Natural killer cell (primary cell): ENCODE measurements around the gene PRR23E. TPM values are rescaled to one million over a fixed set of nuclear protein-coding genes. Genes with fewer than 3 reads are reported as not detected.

ENCODE experiments used
- ATAC-seq, 3 donors: fragments of 150-1000 bp in 2 of 3; fragments of 200-7000 bp in 1 of 3; cut with Tn5 transposase; 1 replicate in 1 of 3; 2 replicates in 2 of 3; pipeline ENCODE4 v1.10.0; 2021; ENCODE audit warnings: mild to moderate bottlenecking in 2 of 3, moderate library complexity in 2 of 3
- DNase-seq, 2 donors: peaks; one replicate each; pipeline versions ENCODE4 v3.0.0 to v3.0.0-alpha.2; 2013 to 2021; ENCODE audit warnings: mixed read lengths in 1 of 2
- H3K27ac ChIP-seq: one replicate; pipeline ENCODE4 v1.5.1; 2013; ENCODE audit warnings: mild to moderate bottlenecking, low read length
- H3K27me3 ChIP-seq: one replicate; pipeline ENCODE4 v1.6.1; 2013; ENCODE audit warnings: low read length; ENCODE audit not compliant: control insufficient read depth, insufficient read depth
- H3K36me3 ChIP-seq: one replicate; pipeline ENCODE4 v1.6.1; 2013; ENCODE audit warnings: low read length; ENCODE audit not compliant: control insufficient read depth, insufficient read depth
- H3K4me1 ChIP-seq: one replicate; pipeline ENCODE4 v1.6.1; 2013; ENCODE audit warnings: low read length; ENCODE audit not compliant: control insufficient read depth, insufficient read depth
- H3K4me3 ChIP-seq: one replicate; pipeline ENCODE4 v1.5.1; 2013; ENCODE audit warnings: low read length
- H3K9me3 ChIP-seq: one replicate; pipeline ENCODE4 v1.6.1; 2013; ENCODE audit warnings: low read length; ENCODE audit not compliant: control insufficient read depth, insufficient read depth
- H3K27ac Mint-ChIP-seq, 2 donors: one replicate each; pipeline ENCODE4 v1.8.0; 2022; ENCODE audit warnings: mild to moderate bottlenecking in 2 of 2, mixed read lengths in 2 of 2, moderate library complexity in 1 of 2
- H3K27me3 Mint-ChIP-seq, 2 donors: one replicate each; pipeline ENCODE4 v1.8.0; 2022; ENCODE audit warnings: low read depth in 2 of 2, mixed read lengths in 2 of 2
- H3K36me3 Mint-ChIP-seq: one replicate; pipeline ENCODE4 v1.8.0; 2022; ENCODE audit warnings: mixed read lengths
- H3K4me1 Mint-ChIP-seq, 2 donors: one replicate each; pipeline ENCODE4 v1.8.0; 2022; ENCODE audit warnings: mixed read lengths in 2 of 2
- H3K4me3 Mint-ChIP-seq: one replicate; pipeline ENCODE4 v1.8.0; 2022; ENCODE audit warnings: mild to moderate bottlenecking, moderate library complexity, mixed read lengths
- H3K9me3 Mint-ChIP-seq, 2 donors: one replicate each; pipeline ENCODE4 v1.8.0; 2022; ENCODE audit warnings: mixed read lengths in 2 of 2
- WGBS: methylation state at CpG from one replicate; pipeline ENCODE4 v1.1.7; 2013; ENCODE audit warnings: missing lambda C conversion rate; ENCODE audit not compliant: insufficient coverage; 5-methylcytosine and 5-hydroxymethylcytosine counted together
- intact Hi-C: fragments of 100-400 bp; cut with micrococcal nuclease; formaldehyde crosslinking; loops from one replicate; pipeline ENCODE4 v1.14.2; 2022
- total RNA-seq, 4 donors: library from RNA; stranded (reverse); fragments of 120-200 nt in 1 of 4; gene quantifications; one replicate each; pipeline versions ENCODE4 v1.2.3 to v1.2.4, GENCODE V29; 2013 to 2022
- TF ChIP-seq, protein P1 (sequence below): fragments of 200-600 bp; IDR thresholded peaks from one replicate; pipeline ENCODE4 v1.8.0; 2022; ENCODE audit warnings: antibody characterized with exemption

The PRR23E gene
- total RNA-seq, 3 donors from 2014 or later (not counting 1 experiment from before 2014, with no cell fraction given): not detected

DNA sequence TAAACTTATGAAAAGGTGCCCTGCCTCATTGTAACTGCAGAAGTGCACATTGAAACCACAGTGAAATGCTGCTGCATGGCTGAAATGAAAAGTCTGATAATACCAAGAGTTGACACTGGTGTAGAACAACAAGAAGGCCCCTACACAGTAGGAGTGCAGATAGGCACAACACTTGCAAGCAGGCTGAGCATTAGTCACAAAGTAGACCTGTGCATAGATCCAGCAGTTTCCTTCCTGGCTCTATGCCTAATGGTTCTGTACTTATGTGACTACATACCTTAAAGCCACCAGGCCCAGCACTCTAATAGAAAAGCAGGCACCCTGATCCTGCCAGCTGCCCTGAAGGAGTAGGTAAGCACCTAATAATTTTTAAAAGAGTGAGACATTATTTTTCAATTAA lies 41.8 kb downstream of the PRR23E start:
- H3K4me3 ChIP-seq: no peak overlapping the region
- peaks cover 14 to 15% of the 10 kb centered on the region in 2 donors for H3K27me3 Mint-ChIP-seq
- peaks cover 0 to 5% of the 10 kb centered on the region in 2 donors for H3K9me3 Mint-ChIP-seq
- intact Hi-C loops: no loop called here
- no peak for DNase-seq
- no peaks in the 10 kb centered on the region for H3K4me1 ChIP-seq
- H3K9me3 ChIP-seq: no peaks in the 10 kb centered on the region
- H3K36me3 Mint-ChIP-seq: no peaks in the 10 kb centered on the region
- no peaks in the 10 kb centered on the region for H3K4me1 Mint-ChIP-seq
- H3K36me3 ChIP-seq: no peaks in the 10 kb centered on the region
- H3K4me3 Mint-ChIP-seq: no peak overlapping the region
- TF ChIP-seq, protein P1, sequence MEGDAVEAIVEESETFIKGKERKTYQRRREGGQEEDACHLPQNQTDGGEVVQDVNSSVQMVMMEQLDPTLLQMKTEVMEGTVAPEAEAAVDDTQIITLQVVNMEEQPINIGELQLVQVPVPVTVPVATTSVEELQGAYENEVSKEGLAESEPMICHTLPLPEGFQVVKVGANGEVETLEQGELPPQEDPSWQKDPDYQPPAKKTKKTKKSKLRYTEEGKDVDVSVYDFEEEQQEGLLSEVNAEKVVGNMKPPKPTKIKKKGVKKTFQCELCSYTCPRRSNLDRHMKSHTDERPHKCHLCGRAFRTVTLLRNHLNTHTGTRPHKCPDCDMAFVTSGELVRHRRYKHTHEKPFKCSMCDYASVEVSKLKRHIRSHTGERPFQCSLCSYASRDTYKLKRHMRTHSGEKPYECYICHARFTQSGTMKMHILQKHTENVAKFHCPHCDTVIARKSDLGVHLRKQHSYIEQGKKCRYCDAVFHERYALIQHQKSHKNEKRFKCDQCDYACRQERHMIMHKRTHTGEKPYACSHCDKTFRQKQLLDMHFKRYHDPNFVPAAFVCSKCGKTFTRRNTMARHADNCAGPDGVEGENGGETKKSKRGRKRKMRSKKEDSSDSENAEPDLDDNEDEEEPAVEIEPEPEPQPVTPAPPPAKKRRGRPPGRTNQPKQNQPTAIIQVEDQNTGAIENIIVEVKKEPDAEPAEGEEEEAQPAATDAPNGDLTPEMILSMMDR: no peak
- H3K27me3 ChIP-seq: no peaks in the 10 kb centered on the region
- no peak overlapping the region for H3K27ac Mint-ChIP-seq
- no peak overlapping the region for H3K27ac ChIP-seq
- ATAC-seq: no peak

DNA sequence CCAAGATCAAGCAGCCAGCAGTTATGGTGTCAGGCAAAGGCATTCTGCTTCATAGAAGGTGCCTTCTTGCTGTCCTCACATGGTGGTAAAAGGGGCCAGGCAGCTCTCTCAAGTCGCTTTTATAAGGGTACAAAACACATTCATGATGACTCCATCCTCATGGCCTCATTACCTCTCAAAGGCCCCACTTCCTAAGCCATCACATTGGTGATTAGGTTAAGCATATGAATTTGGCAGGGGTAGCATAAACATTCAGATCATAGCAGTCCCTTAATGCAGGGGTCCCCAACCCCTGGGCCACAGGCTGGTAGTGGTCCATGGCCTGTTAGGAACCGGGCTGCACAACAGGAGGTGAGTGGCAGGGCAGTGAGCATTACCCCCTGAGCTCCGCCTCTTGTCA lies 42.8 kb downstream of the PRR23E start:
- H3K4me1 ChIP-seq: no peaks in the 10 kb centered on the region
- H3K27me3 ChIP-seq: no peaks in the 10 kb centered on the region
- no peak overlapping the region for H3K4me3 ChIP-seq
- Mint-ChIP-seq H3K27ac (no peak overlapping the region), H3K36me3 (no peaks in the 10 kb centered on the region), H3K4me1 (no peaks in the 10 kb centered on the region), H3K9me3 (peaks cover 0 to 5% of the 10 kb centered on the region in 2 donors), H3K27me3 (peaks cover 14 to 15% of the 10 kb centered on the region in 2 donors), H3K4me3 (no peak overlapping the region)
- TF ChIP-seq, protein P1: no peak
- no peak for ATAC-seq
- no peak overlapping the region for H3K27ac ChIP-seq
- no peaks in the 10 kb centered on the region for H3K9me3 ChIP-seq
- DNase-seq: no peak
- 76% methylated on average over 2 of the region's 3 CpGs for WGBS
- no peaks in the 10 kb centered on the region for H3K36me3 ChIP-seq
- intact Hi-C loops: no loop called here

DNA sequence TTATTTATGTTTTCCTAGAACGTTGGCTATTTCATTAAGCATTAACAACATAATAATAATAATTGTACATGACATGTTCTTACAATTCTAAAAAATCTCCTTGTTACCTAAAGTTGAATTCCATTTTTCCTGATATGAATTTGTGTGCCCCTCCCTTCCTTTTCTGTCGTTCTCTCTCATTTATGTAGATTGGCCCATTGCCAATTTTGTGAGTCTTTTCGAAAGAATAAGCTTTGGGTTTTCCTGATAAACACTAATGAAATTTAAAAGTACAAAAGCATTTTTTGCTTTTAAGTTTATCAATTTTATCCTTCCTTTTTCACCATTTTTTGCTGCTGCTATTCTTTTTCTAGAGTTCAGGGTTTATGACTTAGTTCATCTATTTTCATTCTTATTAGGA lies 44.9 kb downstream of the PRR23E start:
- no peaks in the 10 kb centered on the region for H3K4me1 ChIP-seq
- no peaks in the 10 kb centered on the region for H3K4me1 Mint-ChIP-seq
- 40% methylated on average over 1 of the region's 3 CpGs for WGBS
- H3K27ac Mint-ChIP-seq: no peak overlapping the region
- H3K36me3 Mint-ChIP-seq: no peaks in the 10 kb centered on the region
- ATAC-seq (no peak), DNase-seq (no peak)
- no peaks in the 10 kb centered on the region for H3K27me3 ChIP-seq
- H3K27ac ChIP-seq: no peak overlapping the region
- no peaks in the 10 kb centered on the region for H3K36me3 ChIP-seq
- peaks cover 4 to 8% of the 10 kb centered on the region in 2 donors for H3K9me3 Mint-ChIP-seq
- no peaks in the 10 kb centered on the region for H3K9me3 ChIP-seq
- H3K4me3 ChIP-seq: no peak overlapping the region
- no peak overlapping the region for H3K4me3 Mint-ChIP-seq
- peaks cover 10 to 28% of the 10 kb centered on the region in 2 donors for H3K27me3 Mint-ChIP-seq
- intact Hi-C loops: no loop called here
- TF ChIP-seq, protein P1: no peak

DNA sequence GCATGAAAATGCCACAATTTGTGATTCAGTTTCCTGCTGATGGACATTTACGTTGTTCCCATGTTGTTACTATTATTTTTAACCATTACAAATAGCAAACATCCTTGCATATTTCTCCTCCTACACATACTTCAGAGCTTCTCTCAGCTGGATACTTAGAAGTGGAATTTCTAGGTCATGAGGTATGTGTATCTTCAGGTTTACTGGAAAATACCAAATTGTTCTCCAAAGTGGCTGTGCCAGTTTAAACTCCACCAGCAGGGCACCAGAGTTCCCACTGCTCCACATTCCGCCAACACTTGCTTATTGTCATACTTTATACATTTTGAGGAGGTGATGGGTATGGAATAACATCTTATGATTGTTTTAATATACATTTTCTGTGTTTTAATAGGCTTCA lies 45.7 kb downstream of the PRR23E start:
- TF ChIP-seq, protein P1: no peak
- H3K27me3 Mint-ChIP-seq: peaks cover 10 to 28% of the 10 kb centered on the region in 2 donors
- ATAC-seq: no peak
- Histone ChIP-seq H3K27me3 (no peaks in the 10 kb centered on the region), H3K27ac (no peak overlapping the region), H3K4me1 (no peaks in the 10 kb centered on the region), H3K36me3 (no peaks in the 10 kb centered on the region), H3K9me3 (no peaks in the 10 kb centered on the region), H3K4me3 (no peak overlapping the region)
- H3K9me3 Mint-ChIP-seq: peaks cover 4 to 8% of the 10 kb centered on the region in 2 donors
- WGBS: 55% methylated on average over 1 of the region's 2 CpGs
- H3K27ac Mint-ChIP-seq: no peak overlapping the region
- H3K4me1 Mint-ChIP-seq: no peaks in the 10 kb centered on the region
- intact Hi-C loops: no loop called here
- H3K36me3 Mint-ChIP-seq: no peaks in the 10 kb centered on the region
- DNase-seq: no peak
- no peak overlapping the region for H3K4me3 Mint-ChIP-seq
